Urothelium cell line (cell line): Measurements from ENCODE around the gene C1QTNF5.

Experiments
- DNase-seq: peaks from one replicate; pipeline ENCODE4 v3.0.0; 2011; ENCODE audit warnings: low spot score, mixed read lengths
- FAIRE-seq: peaks from 2 replicates; lab custom pipeline; 2011; peaks lifted over from hg19 to GRCh38; lab: Jason Lieb, UNC

Gene C1QTNF5

GRCh38 chr11:119318240-119319135, 22.2 kb downstream of the C1QTNF5 start:
- FAIRE-seq (no peak), DNase-seq (peak; percentile 42)

DNA sequence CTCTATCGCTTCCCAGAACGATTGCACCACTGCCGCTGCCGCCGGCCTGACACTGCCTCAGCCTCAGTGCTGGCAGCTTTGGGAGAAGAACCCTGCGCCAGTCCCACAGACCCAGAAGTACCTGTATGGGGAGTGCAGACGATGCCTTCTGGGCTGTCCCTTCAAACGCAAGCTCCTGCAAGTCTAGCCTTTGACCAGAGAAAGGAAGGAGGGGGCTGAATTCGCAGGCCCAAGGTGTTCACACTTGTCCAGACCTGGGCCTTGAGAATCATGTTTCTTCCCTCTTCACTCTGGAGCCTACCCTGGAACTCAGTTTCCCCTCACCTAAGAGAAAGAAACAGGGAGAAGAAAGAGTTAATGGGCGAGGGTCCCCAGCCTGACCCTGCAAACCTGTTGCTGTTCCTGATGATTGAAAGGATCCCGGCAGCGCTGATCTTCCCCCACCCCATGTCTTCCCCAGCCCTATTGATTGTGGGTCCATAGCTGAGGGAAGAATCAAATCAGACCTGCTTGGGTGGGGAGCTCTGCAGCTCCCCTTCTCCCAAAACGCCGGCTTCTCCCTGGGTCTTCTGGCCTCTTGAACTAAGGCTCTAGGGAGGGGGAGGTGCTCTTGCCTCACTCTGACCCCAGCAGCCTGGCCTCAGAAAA, 23.0 kb downstream of the C1QTNF5 start:
- FAIRE-seq = no peak
- no peak for DNase-seq

DNA sequence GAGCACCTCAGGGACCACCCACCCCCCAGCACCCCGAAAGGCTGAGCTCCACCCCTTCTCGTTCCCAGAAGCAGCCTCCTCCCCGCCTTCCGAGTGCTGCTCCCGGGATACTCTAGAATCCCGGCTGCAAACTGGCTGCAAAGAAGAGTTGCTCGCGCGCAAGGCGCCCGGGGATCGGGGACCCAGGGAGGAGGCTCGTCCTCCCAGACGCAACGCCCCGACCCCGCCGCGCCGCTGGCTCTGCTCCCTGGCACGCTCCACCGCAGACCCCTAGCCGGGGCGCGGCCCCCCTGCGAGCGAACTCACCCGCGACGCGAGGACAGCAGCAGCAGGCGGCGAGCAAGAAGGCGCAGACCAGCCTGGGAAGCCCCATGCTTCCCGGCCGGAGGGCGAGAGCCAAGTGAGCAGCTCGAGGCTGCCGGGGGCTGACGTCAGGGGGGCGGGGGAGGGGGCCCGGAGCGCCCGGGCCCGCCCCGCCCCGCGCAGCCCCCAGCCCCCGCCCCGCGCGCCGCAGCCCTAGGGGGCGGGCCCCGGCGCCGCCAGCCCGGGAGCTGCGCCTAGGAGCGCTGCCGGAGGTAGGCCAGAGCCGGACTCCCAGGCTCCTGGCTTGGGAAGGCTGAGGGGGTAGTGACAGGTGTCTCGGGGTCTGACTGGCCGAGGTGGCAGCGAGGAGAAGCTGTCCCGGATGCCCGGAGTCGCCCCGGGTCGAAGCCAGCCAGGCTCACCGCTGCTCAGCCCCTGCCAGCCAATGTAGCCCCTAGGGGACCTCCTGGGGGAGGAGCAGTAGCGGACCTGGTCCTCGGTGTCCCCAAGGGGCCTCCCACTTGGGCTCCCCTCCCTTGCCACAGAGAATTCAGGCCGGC, 23.7 kb downstream of the C1QTNF5 start, which contains the start of gene MCAM:
Gene MCAM (minus strand): TSS at position 402 of the 863 bp plus-strand sequence. CDS start 29 bp downstream, at position 373.
- DNase-seq (peak; percentile 77), FAIRE-seq (no peak)

DNA sequence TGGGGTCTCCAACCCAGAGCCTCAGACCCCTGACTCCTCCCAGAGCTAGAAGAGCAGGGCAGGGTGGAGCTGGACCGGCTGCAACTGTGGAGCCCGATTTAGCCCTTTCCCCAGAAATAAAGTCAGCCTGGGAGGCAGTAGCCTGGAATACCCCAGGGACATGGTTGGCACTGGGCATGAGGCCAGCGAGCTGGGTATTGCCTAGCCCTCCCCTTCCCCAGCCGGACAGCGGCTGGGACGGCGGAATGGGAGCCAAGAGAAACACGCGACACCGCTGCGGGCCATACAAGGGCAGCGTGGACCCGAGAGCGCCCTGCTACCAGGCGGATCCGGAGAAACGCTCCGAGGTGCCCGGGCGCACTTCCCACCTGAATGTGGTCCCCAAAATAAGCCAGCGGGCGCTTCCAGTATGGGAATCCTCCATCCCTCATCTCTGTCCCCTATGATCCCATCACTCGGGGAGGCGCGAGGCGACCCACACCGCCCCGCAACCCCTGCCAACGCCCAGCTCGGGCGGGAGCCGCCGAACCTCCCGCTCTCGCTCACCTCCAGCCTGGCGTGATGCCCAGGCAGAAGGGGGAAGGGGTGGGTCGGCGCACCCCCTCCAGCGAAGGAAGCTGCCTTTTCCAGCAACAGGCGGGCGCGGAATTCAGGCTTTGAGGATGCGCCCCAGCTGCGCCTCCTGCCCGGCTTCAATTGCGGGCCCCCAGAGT, 24.5 kb downstream of the C1QTNF5 start:
- no peak for FAIRE-seq
- peak; percentile 42 for DNase-seq

DNA sequence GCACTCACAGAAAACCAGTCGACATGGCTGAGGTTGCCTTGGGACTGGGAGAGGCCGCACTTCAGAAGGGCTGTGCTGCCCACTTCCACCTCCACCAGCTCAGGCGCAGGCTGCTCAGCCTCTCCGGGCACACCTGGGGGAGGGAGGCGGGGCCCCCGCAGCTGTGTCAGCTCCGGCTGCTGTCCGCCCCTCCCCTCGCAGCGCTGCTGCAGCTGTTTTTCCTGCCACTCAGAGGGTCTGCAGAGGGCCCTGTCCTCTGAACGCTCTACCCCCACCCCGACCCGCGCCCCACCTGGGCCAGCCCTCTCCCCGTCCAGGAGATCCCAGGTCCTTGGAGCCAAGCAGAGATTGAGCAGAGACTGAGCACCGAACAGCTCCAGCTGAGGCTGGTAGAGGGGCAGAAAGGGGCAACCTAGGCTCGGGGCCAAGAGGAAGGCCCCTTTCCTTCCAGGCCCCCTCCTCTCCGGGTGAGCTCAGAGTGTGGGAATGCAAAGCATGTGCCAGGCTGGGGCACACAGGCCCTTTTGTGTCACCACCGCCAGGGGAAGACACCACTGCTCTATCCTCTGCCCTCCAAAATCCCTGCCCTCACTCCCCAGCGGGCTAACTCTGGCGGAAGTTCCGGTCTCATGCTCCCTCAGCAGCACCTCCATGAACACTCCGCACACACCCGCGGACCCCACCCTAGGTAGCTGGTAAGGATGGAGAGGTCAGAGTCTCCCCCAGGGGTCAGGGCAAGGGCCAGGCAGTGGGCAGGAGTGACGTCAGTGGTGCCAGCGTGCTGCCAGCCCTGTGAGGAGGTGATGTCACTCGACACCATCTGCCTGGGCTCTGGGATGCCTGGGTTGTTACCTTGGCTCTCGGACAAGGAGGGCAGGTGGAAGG, 25.3 kb downstream of the C1QTNF5 start:
- DNase-seq (peak; percentile 81), FAIRE-seq (no peak)

- DNase-seq (no peak), FAIRE-seq (no peak)
These were observed 26.0 kb downstream of the C1QTNF5 start for GRCh38 chr11:119314726-119315125.

- FAIRE-seq (no peak), DNase-seq (no peak)
These were observed 30.0 kb downstream of the C1QTNF5 start for GRCh38 chr11:119310682-119311052.

- FAIRE-seq (no peak), DNase-seq (no peak)
These were observed 30.6 kb downstream of the C1QTNF5 start for GRCh38 chr11:119309953-119310681.

- no peak for DNase-seq
- no peak for FAIRE-seq
These were observed 31.3 kb downstream of the C1QTNF5 start for GRCh38 chr11:119309411-119309810.

GRCh38 chr11:119307974-119308373, 32.7 kb downstream of the C1QTNF5 start:
- no peak for FAIRE-seq

DNA sequence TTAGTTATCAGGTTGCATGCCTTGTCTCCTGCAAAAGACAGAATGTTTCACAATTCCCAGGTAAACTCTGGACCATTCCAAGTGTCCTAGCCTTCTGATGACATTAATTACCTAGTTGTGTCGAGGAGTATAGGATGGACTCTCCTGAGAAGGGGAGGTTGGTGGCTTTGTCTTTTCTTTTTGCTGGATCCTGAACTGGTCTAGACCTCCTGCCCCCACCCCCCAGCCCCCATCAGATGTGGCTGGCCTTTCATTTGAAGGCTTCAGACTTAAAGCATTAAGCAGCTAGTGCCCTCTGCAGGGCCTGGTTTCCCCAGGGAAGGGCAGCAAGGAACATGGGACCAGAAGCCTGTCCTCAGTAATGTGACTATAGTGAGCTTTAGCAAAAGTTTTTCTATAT, 33.5 kb downstream of the C1QTNF5 start:
- no peak for DNase-seq
- no peak for FAIRE-seq

More at GRCh38 chr11:119307974-119308373, 32.7 kb downstream of the C1QTNF5 start:
- DNase-seq = no peak

GRCh38 chr11:119306373-119306890, 34.3 kb downstream of the C1QTNF5 start:
- FAIRE-seq (no peak), DNase-seq (no peak)

GRCh38 chr11:119305556-119306372, 34.9 kb downstream of the C1QTNF5 start:
- DNase-seq = no peak
- no peak for FAIRE-seq

GRCh38 chr11:119303227-119303718, 37.4 kb downstream of the C1QTNF5 start:
- DNase-seq = no peak
- FAIRE-seq = no peak

GRCh38 chr11:119300198-119300964, 40.3 kb downstream of the C1QTNF5 start:
- DNase-seq = no peak
- no peak for FAIRE-seq

GRCh38 chr11:119299416-119299815, 41.3 kb downstream of the C1QTNF5 start:
- FAIRE-seq = no peak
- no peak for DNase-seq

GRCh38 chr11:119298726-119299125, 42.0 kb downstream of the C1QTNF5 start:
- no peak for DNase-seq
- no peak for FAIRE-seq
